Subcutaneous adipose tissue (tissue), 4 donors: ENCODE measurements around the gene RNF227. TPM values are rescaled to one million over a fixed set of nuclear protein-coding genes. Genes with fewer than 3 reads are reported as not detected.

Source experiments
- total RNA-seq, 4 donors: library from RNA; depleted of rRNA; stranded (reverse); fragments of >200 nt; gene quantifications; one replicate each; pipeline ENCODE4 v1.1.0, GENCODE V29; 2016
- TF ChIP-seq, protein P1 (sequence below): fragments of 450-650 bp; IDR thresholded peaks from one replicate; pipeline ENCODE4 v1.5.1; 2016; ENCODE audit warnings: low read depth, mild to moderate bottlenecking, control low read depth, antibody characterized with exemption, moderate library complexity

Gene RNF227
- total RNA-seq, 4 donors from 2014 or later, result 1.5 to 6.1 (median 2.8) TPM

GRCh38 chr17:7950578-7950977, 34.5 kb upstream of the RNF227 start:
- TF ChIP-seq, protein P1, sequence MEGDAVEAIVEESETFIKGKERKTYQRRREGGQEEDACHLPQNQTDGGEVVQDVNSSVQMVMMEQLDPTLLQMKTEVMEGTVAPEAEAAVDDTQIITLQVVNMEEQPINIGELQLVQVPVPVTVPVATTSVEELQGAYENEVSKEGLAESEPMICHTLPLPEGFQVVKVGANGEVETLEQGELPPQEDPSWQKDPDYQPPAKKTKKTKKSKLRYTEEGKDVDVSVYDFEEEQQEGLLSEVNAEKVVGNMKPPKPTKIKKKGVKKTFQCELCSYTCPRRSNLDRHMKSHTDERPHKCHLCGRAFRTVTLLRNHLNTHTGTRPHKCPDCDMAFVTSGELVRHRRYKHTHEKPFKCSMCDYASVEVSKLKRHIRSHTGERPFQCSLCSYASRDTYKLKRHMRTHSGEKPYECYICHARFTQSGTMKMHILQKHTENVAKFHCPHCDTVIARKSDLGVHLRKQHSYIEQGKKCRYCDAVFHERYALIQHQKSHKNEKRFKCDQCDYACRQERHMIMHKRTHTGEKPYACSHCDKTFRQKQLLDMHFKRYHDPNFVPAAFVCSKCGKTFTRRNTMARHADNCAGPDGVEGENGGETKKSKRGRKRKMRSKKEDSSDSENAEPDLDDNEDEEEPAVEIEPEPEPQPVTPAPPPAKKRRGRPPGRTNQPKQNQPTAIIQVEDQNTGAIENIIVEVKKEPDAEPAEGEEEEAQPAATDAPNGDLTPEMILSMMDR, result no peak

DNA sequence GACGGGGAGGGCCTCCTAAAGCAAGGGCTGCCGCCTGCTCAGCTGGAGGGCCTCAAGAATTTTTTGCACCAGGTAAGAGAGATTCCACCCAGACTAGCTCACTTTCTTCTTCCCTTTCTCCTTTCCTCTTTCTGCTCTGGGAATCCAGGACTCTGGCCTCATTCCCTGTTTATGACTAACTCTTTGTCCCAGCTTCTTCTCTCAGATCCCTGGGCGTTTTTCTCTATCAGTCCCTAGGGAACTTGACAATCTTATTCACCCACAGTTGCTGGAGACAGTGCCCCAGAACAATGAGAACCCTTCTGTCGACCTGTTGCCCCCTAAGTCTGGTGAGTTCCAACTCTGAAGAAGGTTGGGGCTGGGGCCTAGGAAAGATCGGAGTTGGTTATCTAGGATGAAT, 31.6 kb upstream of the RNF227 start:
- TF ChIP-seq, protein P1, result no peak

DNA sequence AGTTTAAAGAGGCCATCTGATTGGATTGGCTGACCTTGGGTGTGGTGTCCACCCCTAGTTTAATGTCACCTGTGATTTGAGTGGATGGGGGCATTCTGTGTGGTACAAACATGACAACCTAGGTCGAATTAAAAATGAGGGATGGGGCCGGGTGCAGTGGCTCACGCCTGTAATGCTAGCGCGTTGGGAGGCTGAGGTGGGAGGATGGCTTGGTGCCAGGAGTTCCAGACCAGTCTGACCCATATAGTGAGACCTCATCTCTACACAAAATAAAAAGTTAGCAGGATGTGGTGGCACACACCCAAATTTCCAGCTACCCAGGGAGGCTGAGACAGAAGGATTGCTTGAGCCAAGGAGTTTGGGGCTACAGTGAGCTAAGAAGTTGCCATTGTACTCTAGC, 30.4 kb upstream of the RNF227 start:
- TF ChIP-seq, protein P1, result no peak

- TF ChIP-seq, protein P1, result no peak
Observed at GRCh38 chr17:7945651-7946050, 29.6 kb upstream of the RNF227 start.

DNA sequence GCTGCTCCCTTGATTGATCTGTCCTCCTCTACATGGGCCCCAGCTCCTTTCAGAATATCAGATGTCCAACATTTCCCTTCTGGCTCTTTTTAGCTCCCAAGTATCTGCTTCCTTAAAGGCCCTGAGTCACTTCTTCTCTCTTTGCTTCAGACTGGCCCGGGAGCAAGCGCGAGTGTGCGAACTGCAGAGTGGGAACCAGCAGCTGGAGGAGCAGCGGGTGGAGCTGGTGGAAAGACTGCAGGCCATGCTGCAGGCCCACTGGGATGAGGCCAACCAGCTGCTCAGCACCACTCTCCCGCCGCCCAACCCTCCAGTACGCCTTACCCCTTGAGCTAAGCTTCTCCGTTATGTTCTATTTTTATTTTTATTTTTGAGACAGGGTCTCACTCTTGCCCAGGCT, 28.2 kb upstream of the RNF227 start:
- TF ChIP-seq, protein P1, result no peak

- TF ChIP-seq, protein P1, result no peak
Observed at GRCh38 chr17:7943291-7943690, 27.2 kb upstream of the RNF227 start.

- TF ChIP-seq, protein P1, result no peak
Observed at GRCh38 chr17:7940743-7941142, 24.7 kb upstream of the RNF227 start.
